H9 (cell line): ENCODE results near the gene TAGLN. TPM values are rescaled to one million over a fixed set of nuclear protein-coding genes. Genes with fewer than 3 reads are reported as not detected.

Experiments used
- DNase-seq: peaks from one replicate; pipeline ENCODE4 v3.0.0-alpha.2; 2017
- H2AFZ ChIP-seq: one replicate; pipeline ENCODE4 v1.6.1; 2013; ENCODE audit warnings: mild to moderate bottlenecking, low read length, control low read depth, moderate library complexity
- H2AK5ac ChIP-seq: 2 replicates; pipeline ENCODE4 v1.6.1; 2013; ENCODE audit warnings: low read length, control low read depth, mixed read lengths; ENCODE audit not compliant: insufficient read length
- H2BK120ac ChIP-seq: one replicate; pipeline ENCODE4 v1.6.1; 2013; ENCODE audit warnings: low read depth, mild to moderate bottlenecking, low read length, control low read depth, inconsistent platforms; ENCODE audit not compliant: poor library complexity, severe bottlenecking
- H2BK12ac ChIP-seq: 2 replicates; pipeline ENCODE4 v1.6.1; 2013; ENCODE audit warnings: low read length, control low read depth, mixed read lengths, low read depth; ENCODE audit not compliant: insufficient read length
- H2BK15ac ChIP-seq: 2 replicates; pipeline ENCODE4 v1.6.1; 2013; ENCODE audit warnings: low read depth, low read length, control low read depth
- H2BK20ac ChIP-seq: one replicate; pipeline ENCODE4 v1.6.1; 2013; ENCODE audit warnings: low read depth, mild to moderate bottlenecking, low read length, control low read depth, inconsistent platforms; ENCODE audit not compliant: poor library complexity, severe bottlenecking
- H2BK5ac ChIP-seq: 2 replicates; pipeline ENCODE4 v1.6.1; 2013; ENCODE audit warnings: low read length, control low read depth, mixed read lengths; ENCODE audit not compliant: insufficient read length
- H3K14ac ChIP-seq: 2 replicates; pipeline ENCODE4 v1.6.1; 2013; ENCODE audit warnings: low read length, control low read depth; ENCODE audit not compliant: insufficient read depth
- H3K18ac ChIP-seq: 2 replicates; pipeline ENCODE4 v1.6.1; 2013; ENCODE audit warnings: low read depth, mild to moderate bottlenecking, mixed read lengths, low read length, control low read depth; ENCODE audit not compliant: insufficient read length
- H3K23ac ChIP-seq: 2 replicates; pipeline ENCODE4 v1.6.1; 2013; ENCODE audit warnings: low read length, control low read depth, mixed read lengths, low read depth; ENCODE audit not compliant: insufficient read length
- H3K23me2 ChIP-seq: 2 replicates; pipeline ENCODE4 v1.6.1; 2013; ENCODE audit warnings: low read depth, mild to moderate bottlenecking, mixed read lengths, low read length, control low read depth; ENCODE audit not compliant: insufficient read length, poor library complexity, severe bottlenecking
- H3K27ac ChIP-seq: 2 replicates; pipeline ENCODE4 v1.5.1; 2013; ENCODE audit warnings: low read length, control low read depth, mixed read lengths, low read depth; ENCODE audit not compliant: insufficient read length
- H3K27me3 ChIP-seq: 2 replicates; pipeline ENCODE4 v1.6.1; 2013; ENCODE audit warnings: low read length, control low read depth, inconsistent platforms; ENCODE audit not compliant: insufficient read depth
- H3K4ac ChIP-seq: 2 replicates; pipeline ENCODE4 v1.6.1; 2013; ENCODE audit warnings: low read depth, mild to moderate bottlenecking, control low read depth, inconsistent platforms, low read length, moderate library complexity
- H3K4me1 ChIP-seq: 2 replicates; pipeline ENCODE4 v1.6.1; 2013; ENCODE audit warnings: low read length, control low read depth, inconsistent platforms; ENCODE audit not compliant: insufficient read depth
- H3K4me2 ChIP-seq: 2 replicates; pipeline ENCODE4 v1.6.1; 2013; ENCODE audit warnings: low read length, control low read depth, mixed read lengths; ENCODE audit not compliant: insufficient read length, insufficient read depth
- H3K56ac ChIP-seq: 2 replicates; pipeline ENCODE4 v1.6.1; 2013; ENCODE audit warnings: low read depth, mild to moderate bottlenecking, mixed read lengths, low read length, control low read depth; ENCODE audit not compliant: insufficient read length
- H3K79me1 ChIP-seq: 2 replicates; pipeline ENCODE4 v1.6.1; 2013; ENCODE audit warnings: low read depth, mild to moderate bottlenecking, moderate library complexity, low read length, control low read depth, inconsistent platforms; ENCODE audit not compliant: insufficient read depth, poor library complexity, severe bottlenecking
- H3K79me2 ChIP-seq: 2 replicates; pipeline ENCODE4 v1.6.1; 2013; ENCODE audit warnings: low read length, control low read depth, inconsistent platforms; ENCODE audit not compliant: insufficient read depth
- H3K9ac ChIP-seq: 2 replicates; pipeline ENCODE4 v1.6.1; 2013; ENCODE audit warnings: low read length, control low read depth, mixed read lengths; ENCODE audit not compliant: insufficient read length; ENCODE audit errors: extremely low read depth
- H3K9me3 ChIP-seq: one replicate; pipeline ENCODE4 v1.6.1; 2013; ENCODE audit warnings: low read depth, low read length, inconsistent platforms; ENCODE audit not compliant: control insufficient read depth
- H3T11ph ChIP-seq: one replicate; pipeline ENCODE4 v1.6.1; 2013; ENCODE audit warnings: mild to moderate bottlenecking, low read length, control low read depth, inconsistent platforms
- H4K20me1 ChIP-seq: one replicate; pipeline ENCODE4 v1.6.1; 2013; ENCODE audit not compliant: control insufficient read depth, insufficient read length, insufficient read depth
- H4K5ac ChIP-seq: 2 replicates; pipeline ENCODE4 v1.6.1; 2013; ENCODE audit warnings: low read depth, mild to moderate bottlenecking, mixed read lengths, low read length, control low read depth; ENCODE audit not compliant: insufficient read length
- H4K8ac ChIP-seq: replicated peaks from 2 replicates; pipeline ENCODE4 v1.6.1; 2013; ENCODE audit warnings: low read length, control low read depth, mixed read lengths, low read depth; ENCODE audit not compliant: insufficient read length
- H4K91ac ChIP-seq: 2 replicates; pipeline ENCODE4 v1.6.1; 2013; ENCODE audit warnings: low read depth, mild to moderate bottlenecking, moderate library complexity, mixed read lengths, low read length, control low read depth; ENCODE audit not compliant: insufficient read length
- H3K27ac Mint-ChIP-seq, 3 experiments: 2 replicates in 2 of 3; 3 replicates in 1 of 3; pipeline ENCODE4 v1.8.0; 2020 to 2021; ENCODE audit warnings: mixed read lengths in 3 of 3, mild to moderate bottlenecking in 1 of 3, moderate library complexity in 1 of 3
- H3K27me3 Mint-ChIP-seq: 2 replicates; pipeline ENCODE4 v1.8.0; 2021; ENCODE audit warnings: low read depth, mild to moderate bottlenecking, moderate library complexity, mixed read lengths
- H3K36me3 Mint-ChIP-seq, 3 experiments: 2 replicates in 2 of 3; 3 replicates in 1 of 3; pipeline ENCODE4 v1.8.0; 2020 to 2021; ENCODE audit warnings: low read depth in 3 of 3, mixed read lengths in 3 of 3; ENCODE audit not compliant: insufficient read depth in 1 of 3
- H3K4me1 Mint-ChIP-seq, 2 experiments: 2 replicates each; pipeline ENCODE4 v1.8.0; 2020; ENCODE audit warnings: mixed read lengths in 2 of 2
- H3K4me3 Mint-ChIP-seq, 2 experiments: 2 replicates in 1 of 2; 3 replicates in 1 of 2; pipeline ENCODE4 v1.8.0; 2020 to 2021; ENCODE audit warnings: mild to moderate bottlenecking in 2 of 2, mixed read lengths in 2 of 2, moderate library complexity in 1 of 2
- H3K9me3 Mint-ChIP-seq, 2 experiments: 2 replicates in 1 of 2; 3 replicates in 1 of 2; pipeline ENCODE4 v1.8.0; 2020; ENCODE audit warnings: mild to moderate bottlenecking in 2 of 2, mixed read lengths in 2 of 2, moderate library complexity in 1 of 2
- WGBS: extraction: QIAGEN DNeasy Blood & Tissue Kit; methylation state at CpG from one replicate; pipeline ENCODE4 v1.1.7; 2013; ENCODE audit warnings: missing lambda C conversion rate, low lambda C conversion rate, mixed read lengths; ENCODE audit not compliant: insufficient read length; ENCODE audit errors: extremely low coverage; 5-methylcytosine and 5-hydroxymethylcytosine counted together
- total RNA-seq: library from RNA; stranded (reverse); gene quantifications from 2 replicates; pipeline ENCODE4 v1.2.1, GENCODE V29; 2021
- TF ChIP-seq, protein P1 (sequence below): fragments of 200-600 bp; sonication (generic); conservative IDR thresholded peaks from 3 replicates; pipeline ENCODE4 v1.8.0; 2021; ENCODE audit warnings: antibody characterized with exemption, mild to moderate bottlenecking

The TAGLN gene
- total RNA-seq, 1 experiment from 2014 or later: 176 TPM

DNA sequence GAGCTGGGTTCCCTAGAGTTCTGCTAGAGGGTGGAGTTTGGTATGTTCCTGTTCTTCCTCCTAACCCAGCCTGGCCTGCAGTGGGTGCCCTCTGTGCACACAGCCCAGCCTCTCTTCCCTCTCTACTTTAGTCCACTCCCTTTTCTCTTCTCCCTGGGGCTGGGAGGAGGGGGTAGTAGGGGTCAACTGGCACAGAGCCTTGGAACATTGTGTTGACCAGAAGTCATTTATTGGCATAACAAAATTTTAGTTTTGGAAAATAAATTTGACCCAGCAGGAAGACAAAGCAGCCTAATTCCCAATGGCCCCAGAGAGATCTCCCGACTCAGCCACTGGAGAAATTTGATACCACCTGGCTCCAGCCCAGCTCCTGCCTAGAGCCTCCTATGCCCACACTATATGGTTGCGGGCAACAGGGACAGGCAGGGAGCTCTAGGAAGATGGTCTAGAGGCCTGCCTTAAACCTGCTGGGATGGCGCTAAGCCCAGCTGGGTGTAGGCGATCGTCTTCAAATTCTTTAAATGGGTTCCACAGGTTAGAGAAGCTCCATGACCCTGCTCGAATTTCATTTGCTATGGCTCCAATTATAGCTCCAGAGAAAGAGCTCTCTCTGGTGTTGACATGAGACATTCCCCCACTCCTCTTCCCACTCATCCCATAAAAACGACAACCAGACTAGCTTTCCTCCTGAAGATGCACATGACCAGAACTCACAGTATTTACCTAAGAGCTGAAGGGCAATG, 22.8 kb downstream of the TAGLN start:
- Histone ChIP-seq H4K5ac (no peak overlapping the region), H4K91ac (no peak overlapping the region), H2BK20ac (no peak overlapping the region), H3K27ac (no peak overlapping the region), H4K20me1 (no peaks in the 10 kb centered on the region), H2BK5ac (no peak overlapping the region), H3K27me3 (no peaks in the 10 kb centered on the region), H4K8ac (no peak overlapping the region), H3K23me2 (no peaks in the 10 kb centered on the region), H3K14ac (no peak overlapping the region), H3K9me3 (no peaks in the 10 kb centered on the region), H3K4me1 (no peaks in the 10 kb centered on the region), H3K4me2 (no peak overlapping the region), H3K9ac (no peak overlapping the region), H2BK12ac (no peak overlapping the region), H3K18ac (no peak overlapping the region), H3T11ph (no peak overlapping the region), H2AFZ (no peak overlapping the region), H3K79me2 (no peaks in the 10 kb centered on the region), H3K56ac (no peak overlapping the region), H3K4ac (no peak overlapping the region), H3K79me1 (no peaks in the 10 kb centered on the region), H2AK5ac (no peak overlapping the region), H3K23ac (no peak overlapping the region), H2BK120ac (no peak overlapping the region), H2BK15ac (no peak overlapping the region)
- H3K27me3 Mint-ChIP-seq: no peaks in the 10 kb centered on the region
- H3K4me1 Mint-ChIP-seq: peaks cover 3 to 6% of the 10 kb centered on the region in 2 experiments
- no peak for DNase-seq
- no peaks in the 10 kb centered on the region for H3K9me3 Mint-ChIP-seq
- WGBS: no CpG with 5 or more reads among the region's 7 CpGs
- H3K36me3 Mint-ChIP-seq: peaks cover 7 to 72% (median 37%) of the 10 kb centered on the region in 3 experiments
- peak overlapping the region in 1 of 3 experiments; percentile 19; a peak in 4 of 7 replicates for H3K27ac Mint-ChIP-seq
- H3K4me3 Mint-ChIP-seq: no peak overlapping the region
- TF ChIP-seq, protein P1, sequence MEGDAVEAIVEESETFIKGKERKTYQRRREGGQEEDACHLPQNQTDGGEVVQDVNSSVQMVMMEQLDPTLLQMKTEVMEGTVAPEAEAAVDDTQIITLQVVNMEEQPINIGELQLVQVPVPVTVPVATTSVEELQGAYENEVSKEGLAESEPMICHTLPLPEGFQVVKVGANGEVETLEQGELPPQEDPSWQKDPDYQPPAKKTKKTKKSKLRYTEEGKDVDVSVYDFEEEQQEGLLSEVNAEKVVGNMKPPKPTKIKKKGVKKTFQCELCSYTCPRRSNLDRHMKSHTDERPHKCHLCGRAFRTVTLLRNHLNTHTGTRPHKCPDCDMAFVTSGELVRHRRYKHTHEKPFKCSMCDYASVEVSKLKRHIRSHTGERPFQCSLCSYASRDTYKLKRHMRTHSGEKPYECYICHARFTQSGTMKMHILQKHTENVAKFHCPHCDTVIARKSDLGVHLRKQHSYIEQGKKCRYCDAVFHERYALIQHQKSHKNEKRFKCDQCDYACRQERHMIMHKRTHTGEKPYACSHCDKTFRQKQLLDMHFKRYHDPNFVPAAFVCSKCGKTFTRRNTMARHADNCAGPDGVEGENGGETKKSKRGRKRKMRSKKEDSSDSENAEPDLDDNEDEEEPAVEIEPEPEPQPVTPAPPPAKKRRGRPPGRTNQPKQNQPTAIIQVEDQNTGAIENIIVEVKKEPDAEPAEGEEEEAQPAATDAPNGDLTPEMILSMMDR: no peak
